SJCRH30 (cell line): ENCODE results near the gene FEM1B. TPM values are rescaled to one million over a fixed set of nuclear protein-coding genes. Genes with fewer than 3 reads are reported as not detected.

Experiments
- total RNA-seq: library from RNA; depleted of rRNA; stranded (reverse); fragments of >200 nt; shearing (Covaris generic); gene quantifications from 2 replicates; pipeline ENCODE4 v1.2.3, GENCODE V29; 2014; rRNA removed

Gene FEM1B
- total RNA-seq, 1 experiment from 2014 or later = 67.0 TPM

Other genes starting within 250 kb of the FEM1B start
- gene PIAS1, start 223.4 kb upstream of the FEM1B start, total RNA-seq = 56.7 and 70.7 TPM in 2 replicates
- gene CALML4, start 72.4 kb upstream of the FEM1B start, total RNA-seq = 5.0 and 7.5 TPM in 2 replicates
- 62.2 and 82.7 TPM in 2 replicates for gene CLN6, start 48.0 kb upstream of the FEM1B start, total RNA-seq
- gene ITGA11, start 154.4 kb downstream of the FEM1B start, total RNA-seq = not detected in 2 replicates